CD4-positive, alpha-beta T cell treated with Interleukin-10 for 1 hour (primary cell): Measurements from ENCODE around the gene CD74.

Experiments used
- DNase-seq: peaks from one replicate; pipeline ENCODE4 v3.0.0-alpha.2; 2020

The CD74 gene

GRCh38 chr5:150408231-150408943 is 4.3 kb downstream of the CD74 start:
- DNase-seq, result peak; percentile 14

GRCh38 chr5:150407096-150407720 is 5.5 kb downstream of the CD74 start:
- DNase-seq, result peak; percentile 12

GRCh38 chr5:150406723-150407095 is 6.0 kb downstream of the CD74 start:
- no peak for DNase-seq

GRCh38 chr5:150406103-150406722 is 6.5 kb downstream of the CD74 start:
- no peak for DNase-seq

GRCh38 chr5:150404941-150405816 is 7.5 kb downstream of the CD74 start:
- no peak for DNase-seq

GRCh38 chr5:150404535-150404934 is 8.2 kb downstream of the CD74 start:
- DNase-seq, result no peak

- no peak for DNase-seq
Measured at GRCh38 chr5:150404121-150404520, 8.6 kb downstream of the CD74 start.

- DNase-seq, result no peak
Measured at GRCh38 chr5:150402901-150403342, 9.8 kb downstream of the CD74 start.

GRCh38 chr5:150402229-150402773 is 10.4 kb downstream of the CD74 start:
- no peak for DNase-seq

GRCh38 chr5:150401376-150402228 is 11.1 kb downstream of the CD74 start:
- DNase-seq, result peak; percentile 15

GRCh38 chr5:150401076-150401375 is 11.7 kb downstream of the CD74 start:
- no peak for DNase-seq

GRCh38 chr5:150400316-150401075 is 12.2 kb downstream of the CD74 start:
- no peak for DNase-seq

- DNase-seq, result peak; percentile 50
Measured at GRCh38 chr5:150399524-150400211, 13.0 kb downstream of the CD74 start.

GRCh38 chr5:150398722-150399523 is 13.8 kb downstream of the CD74 start:
- DNase-seq, result peak; percentile 62

GRCh38 chr5:150397782-150398721 is 14.7 kb downstream of the CD74 start:
- no peak for DNase-seq

- DNase-seq, result no peak
Measured at GRCh38 chr5:150397146-150397781, 15.4 kb downstream of the CD74 start.

- DNase-seq, result no peak
Measured at GRCh38 chr5:150396267-150396666, 16.4 kb downstream of the CD74 start.

- no peak for DNase-seq
Measured at GRCh38 chr5:150395688-150395975, 17.1 kb downstream of the CD74 start.
